GM18870 (cell line): ENCODE results near the gene IL17RD.
"Not testable (repeated sequence)": the region's sequence is repeated elsewhere in the genome, so short reads cannot be mapped to it uniquely, and the experiment has no call there.

Experiments
- ATAC-seq: cut with Tn5 transposase; IDR thresholded peaks from one replicate; pipeline ENCODE4 v1.9.1; 2021; ENCODE audit warnings: moderate library complexity; ENCODE audit not compliant: unreplicated experiment

Gene IL17RD

GRCh38 chr3:57094575-57094974, 70.6 kb downstream of the IL17RD start:
- no peak for ATAC-seq

- ATAC-seq, result no peak
These were observed 71.1 kb downstream of the IL17RD start for GRCh38 chr3:57093971-57094535.

- no peak for ATAC-seq
These were observed 71.7 kb downstream of the IL17RD start for GRCh38 chr3:57093489-57093888.

GRCh38 chr3:57091521-57092273, 73.5 kb downstream of the IL17RD start:
- ATAC-seq, result no peak

- ATAC-seq, result no peak
These were observed 76.1 kb downstream of the IL17RD start for GRCh38 chr3:57089043-57089442.

GRCh38 chr3:57088503-57088902, 76.7 kb downstream of the IL17RD start:
- ATAC-seq, result no peak

- no peak for ATAC-seq
These were observed 77.6 kb downstream of the IL17RD start for GRCh38 chr3:57087361-57088092.

GRCh38 chr3:57086201-57086600, 79.0 kb downstream of the IL17RD start:
- no peak for ATAC-seq

- no peak for ATAC-seq
These were observed 79.9 kb downstream of the IL17RD start for GRCh38 chr3:57085211-57085610.

- ATAC-seq, result not testable (repeated sequence)
These were observed 81.7 kb downstream of the IL17RD start for GRCh38 chr3:57083266-57083995.

GRCh38 chr3:57082481-57082880, 82.7 kb downstream of the IL17RD start:
- no peak for ATAC-seq

GRCh38 chr3:57081173-57081572, 84.0 kb downstream of the IL17RD start:
- no peak for ATAC-seq

GRCh38 chr3:57080171-57080570, 85.0 kb downstream of the IL17RD start:
- no peak for ATAC-seq

GRCh38 chr3:57079474-57079831, 85.7 kb downstream of the IL17RD start:
- no peak for ATAC-seq

GRCh38 chr3:57078635-57079473, 86.3 kb downstream of the IL17RD start:
- no peak for ATAC-seq

- ATAC-seq, result no peak
These were observed 86.9 kb downstream of the IL17RD start for GRCh38 chr3:57078344-57078634.

- ATAC-seq, result no peak
These were observed 87.4 kb downstream of the IL17RD start for GRCh38 chr3:57077630-57078343.

- ATAC-seq, result no peak
These were observed 88.7 kb downstream of the IL17RD start for GRCh38 chr3:57076422-57076951.

- no peak for ATAC-seq
These were observed 91.0 kb downstream of the IL17RD start for GRCh38 chr3:57074135-57074534.

GRCh38 chr3:57073628-57074027, 91.5 kb downstream of the IL17RD start:
- ATAC-seq, result no peak
